Peyer's patch (tissue), 4 donors: ENCODE measurements around the gene DEAF1. TPM values are rescaled to one million over a fixed set of nuclear protein-coding genes. Genes with fewer than 3 reads are reported as not detected.
A peak's percentile ranks its signal among the peaks of the same experiment; 100 is the strongest.

Experiments used
- DNase-seq, 3 donors: peaks; one replicate each; pipeline ENCODE4 v3.0.0-alpha.2; 2017 to 2019
- H3K27ac ChIP-seq, 4 donors: fragments of 200-600 bp; sonication (generic); one replicate each; pipeline ENCODE4 v1.5.1; 2016 to 2019
- H3K27me3 ChIP-seq, 2 donors: fragments of 200-600 bp; sonication (generic); one replicate each; pipeline ENCODE4 v1.5.1; 2019
- H3K36me3 ChIP-seq, 3 donors: fragments of 200-600 bp; sonication (generic); one replicate each; pipeline ENCODE4 v1.5.1; 2016 to 2019
- H3K4me1 ChIP-seq, 4 donors: fragments of 200-600 bp; sonication (generic); one replicate each; pipeline ENCODE4 v1.5.1; 2016 to 2019
- H3K4me3 ChIP-seq, 4 donors: fragments of 200-600 bp; sonication (generic); 1 replicate in 3 of 4; 2 replicates in 1 of 4; pipeline ENCODE4 v1.5.1; 2016 to 2019; ENCODE audit warnings: mild to moderate bottlenecking in 1 of 4
- H3K9me3 ChIP-seq, 4 donors: fragments of 200-600 bp; sonication (generic); one replicate each; pipeline ENCODE4 v1.5.1; 2016 to 2019; ENCODE audit warnings: mild to moderate bottlenecking in 1 of 4
- POLR2A ChIP-seq, 2 donors: fragments of 450-650 bp; IDR thresholded peaks; one replicate each; pipeline ENCODE4 v1.5.1; 2017; ENCODE audit warnings: antibody characterized with exemption in 2 of 2, mild to moderate bottlenecking in 2 of 2, moderate library complexity in 2 of 2
- total RNA-seq, 4 donors: library from RNA; depleted of rRNA; stranded (reverse); fragments of >200 nt; gene quantifications; one replicate each; pipeline ENCODE4 v1.1.0, GENCODE V29; 2016
- TF ChIP-seq, protein P1 (sequence below), 6 experiments: fragments of 450-650 bp in 4 of 6; fragments of 200-600 bp in 2 of 6; sonication (generic) in 1 of 6; IDR thresholded peaks; one replicate each; pipeline ENCODE4 v1.5.1; 2017 to 2019; ENCODE audit warnings: antibody characterized with exemption in 6 of 6, mild to moderate bottlenecking in 3 of 6, moderate library complexity in 1 of 6

The DEAF1 gene
- total RNA-seq, 4 donors from 2014 or later: 14.9 to 56.2 (median 47.0) TPM

DNA sequence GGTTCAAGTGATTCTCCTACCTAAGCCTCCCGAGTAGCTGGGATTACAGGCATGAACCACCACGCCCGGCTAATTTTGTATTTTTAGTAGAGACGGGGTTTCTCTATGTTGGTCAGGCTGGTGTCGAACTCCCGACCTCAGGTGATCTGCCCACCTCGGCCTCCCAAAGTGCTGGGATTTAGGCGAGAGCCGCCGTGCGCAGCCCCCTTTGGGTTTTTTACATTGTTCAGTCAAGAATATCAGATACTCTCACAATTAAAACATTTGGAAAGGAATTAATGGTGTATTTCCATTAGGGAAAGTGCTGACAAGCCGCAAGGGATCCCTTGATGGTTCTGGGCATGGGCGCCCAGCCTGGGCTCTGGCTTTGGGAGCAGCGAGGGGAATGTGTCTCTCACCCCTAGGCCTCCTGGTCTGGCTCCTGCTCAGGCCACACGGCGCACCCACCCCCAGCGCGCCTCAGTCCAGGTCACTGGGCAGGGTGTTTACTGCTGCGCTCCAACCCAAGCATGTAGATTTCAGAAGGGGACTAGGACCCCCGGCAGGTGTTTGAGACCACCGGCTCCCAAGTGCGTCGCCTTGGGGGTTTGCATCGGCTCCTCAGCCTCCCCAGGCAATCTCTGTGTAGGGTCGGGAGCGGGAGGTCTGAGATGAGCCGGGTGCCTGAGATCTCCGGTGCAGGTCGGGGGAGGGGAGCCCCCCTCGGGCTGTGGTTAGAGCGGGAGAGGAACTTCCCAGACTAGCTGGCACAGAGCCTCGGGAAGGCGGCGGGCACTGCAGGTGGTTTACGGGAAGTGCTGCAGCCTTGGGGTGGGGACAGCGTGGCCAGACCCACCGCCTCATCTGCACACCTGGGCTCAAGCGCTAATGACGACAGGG is 78.5 kb downstream of the DEAF1 start:
- DNase-seq: peak in 1 of 3 donors; percentile 56
- Histone ChIP-seq H3K27ac (peak overlapping the region; percentile 94 to 96 (median 95)), H3K36me3 (peaks cover 0 to 45% (median 0%) of the 10 kb centered on the region in 3 donors), H3K4me1 (peaks cover 10 to 52% (median 23%) of the 10 kb centered on the region in 4 donors), H3K27me3 (no peaks in the 10 kb centered on the region), H3K9me3 (no peaks in the 10 kb centered on the region), H3K4me3 (peak overlapping the region; percentile 67 to 79 (median 68))
- no peak for TF ChIP-seq POLR2A (IDR thresholded peaks at IDR 0.05)
- TF ChIP-seq, protein P1, sequence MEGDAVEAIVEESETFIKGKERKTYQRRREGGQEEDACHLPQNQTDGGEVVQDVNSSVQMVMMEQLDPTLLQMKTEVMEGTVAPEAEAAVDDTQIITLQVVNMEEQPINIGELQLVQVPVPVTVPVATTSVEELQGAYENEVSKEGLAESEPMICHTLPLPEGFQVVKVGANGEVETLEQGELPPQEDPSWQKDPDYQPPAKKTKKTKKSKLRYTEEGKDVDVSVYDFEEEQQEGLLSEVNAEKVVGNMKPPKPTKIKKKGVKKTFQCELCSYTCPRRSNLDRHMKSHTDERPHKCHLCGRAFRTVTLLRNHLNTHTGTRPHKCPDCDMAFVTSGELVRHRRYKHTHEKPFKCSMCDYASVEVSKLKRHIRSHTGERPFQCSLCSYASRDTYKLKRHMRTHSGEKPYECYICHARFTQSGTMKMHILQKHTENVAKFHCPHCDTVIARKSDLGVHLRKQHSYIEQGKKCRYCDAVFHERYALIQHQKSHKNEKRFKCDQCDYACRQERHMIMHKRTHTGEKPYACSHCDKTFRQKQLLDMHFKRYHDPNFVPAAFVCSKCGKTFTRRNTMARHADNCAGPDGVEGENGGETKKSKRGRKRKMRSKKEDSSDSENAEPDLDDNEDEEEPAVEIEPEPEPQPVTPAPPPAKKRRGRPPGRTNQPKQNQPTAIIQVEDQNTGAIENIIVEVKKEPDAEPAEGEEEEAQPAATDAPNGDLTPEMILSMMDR (IDR thresholded peaks at IDR 0.05): no peak

DNA sequence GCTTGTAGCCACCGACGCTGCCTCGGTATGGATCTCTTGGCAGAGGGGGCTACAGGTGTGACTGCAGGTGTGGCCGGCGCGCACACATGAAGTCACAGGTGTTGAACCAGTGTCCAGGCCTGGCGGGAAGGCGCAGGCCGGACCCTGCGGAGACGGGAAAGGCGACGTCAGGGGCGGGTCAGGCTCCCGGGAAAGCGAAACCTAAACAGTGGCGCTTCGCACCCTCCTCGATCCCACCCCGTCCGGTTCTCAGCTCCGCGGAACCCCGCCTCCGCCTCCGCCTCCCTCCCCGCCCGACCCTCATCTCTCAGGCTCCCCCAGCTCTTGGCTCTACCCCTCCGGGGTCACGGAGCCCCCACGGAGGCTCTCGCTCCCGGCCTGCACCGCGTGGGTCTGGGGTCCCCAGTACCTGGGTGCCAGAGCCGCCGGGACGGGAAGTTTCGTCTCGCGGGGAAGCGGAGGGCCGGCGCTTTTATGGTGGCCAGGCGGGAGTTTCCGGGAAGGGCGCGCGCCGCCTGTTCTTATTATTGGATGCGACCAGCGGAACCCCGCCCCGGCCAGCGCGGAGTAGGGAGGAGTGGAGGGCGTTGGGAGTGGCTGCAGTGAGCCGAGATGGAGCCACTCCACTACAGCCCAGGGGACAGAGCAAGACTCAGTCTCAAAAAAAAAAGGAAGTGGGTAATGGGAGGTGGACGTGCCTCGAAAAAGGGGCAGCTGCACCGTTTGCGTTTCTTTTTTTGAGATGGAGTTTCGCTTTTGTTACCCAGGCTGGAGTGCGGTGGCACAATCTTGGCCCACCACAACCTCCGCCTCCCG is 79.3 kb downstream of the DEAF1 start, which contains the start of gene IRF7:
IRF7 (minus strand) TSS at position 447 of the 816 bp plus-strand sequence. CDS start 586 bp downstream, outside the sequence.
- Histone ChIP-seq H3K4me1 (peaks cover 10 to 55% (median 23%) of the 10 kb centered on the region in 4 donors), H3K4me3 (peak within 1 kb of the TSS; percentile 67 to 79 (median 68)), H3K27me3 (no peaks in the 10 kb centered on the region), H3K27ac (peak within 1 kb of the TSS; percentile 94 to 96 (median 95)), H3K36me3 (peaks cover 0 to 48% (median 3%) of the 10 kb centered on the region in 3 donors), H3K9me3 (no peaks in the 10 kb centered on the region)
- DNase-seq: peak; percentile 97 to 99 (median 98)
- TF ChIP-seq POLR2A (IDR thresholded peaks at IDR 0.05): peak; percentile 78 to 94
- TF ChIP-seq, protein P1 (IDR thresholded peaks at IDR 0.05): peak in 1 of 6 experiments; percentile 2

DNA sequence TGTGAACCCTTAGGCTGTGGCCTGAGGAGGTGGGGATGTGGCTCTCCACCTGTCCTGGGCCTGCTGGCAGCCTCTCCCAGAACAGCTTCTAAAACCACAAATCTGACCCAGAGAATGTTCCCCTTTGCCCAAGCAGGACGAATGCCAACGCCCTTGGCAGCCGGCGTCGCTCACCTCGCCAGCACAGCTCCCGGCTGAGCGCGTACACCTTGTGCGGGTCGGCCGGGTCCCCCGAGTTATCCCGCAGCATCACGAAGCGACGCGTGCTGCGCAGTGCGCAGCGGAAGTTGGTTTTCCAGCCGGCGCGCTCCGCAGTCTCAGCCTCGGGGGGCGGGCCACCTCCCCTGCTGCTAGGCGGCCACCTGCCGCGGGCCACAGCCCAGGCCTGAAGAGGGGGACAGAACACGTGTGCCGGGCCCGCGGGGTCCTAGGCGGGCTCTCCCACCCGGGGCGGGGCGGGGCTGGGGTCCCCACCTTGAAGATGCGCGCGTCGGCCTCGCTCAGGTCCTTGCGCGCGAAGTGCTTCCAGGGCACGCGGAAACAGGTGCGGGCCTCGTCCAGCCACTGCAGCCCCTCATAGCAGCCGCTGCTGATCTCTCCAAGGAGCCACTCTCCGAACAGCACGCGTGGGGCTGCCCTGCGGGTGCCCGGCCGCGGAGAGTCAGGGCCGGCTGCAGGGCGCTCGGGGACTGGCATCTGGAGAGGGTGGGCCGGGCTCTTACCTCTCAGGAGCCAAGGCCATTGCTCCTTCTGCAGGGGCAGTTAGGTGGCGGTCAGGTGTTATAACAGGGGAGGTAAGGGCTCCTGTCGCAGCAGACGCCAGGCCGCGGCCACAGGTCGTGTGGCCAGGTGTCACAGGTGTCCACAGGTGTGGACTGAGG is 80.2 kb downstream of the DEAF1 start:
- H3K4me1 ChIP-seq: peaks cover 10 to 53% (median 23%) of the 10 kb centered on the region in 4 donors
- H3K4me3 ChIP-seq: peak overlapping the region; percentile 67 to 79 (median 68)
- H3K27ac ChIP-seq: peak overlapping the region; percentile 94 to 96 (median 95)
- peaks cover 0 to 53% (median 3%) of the 10 kb centered on the region in 3 donors for H3K36me3 ChIP-seq
- H3K27me3 ChIP-seq: no peaks in the 10 kb centered on the region
- DNase-seq: peak in 1 of 3 donors; percentile 64
- no peaks in the 10 kb centered on the region for H3K9me3 ChIP-seq
- TF ChIP-seq, protein P1 (IDR thresholded peaks at IDR 0.05): no peak

DNA sequence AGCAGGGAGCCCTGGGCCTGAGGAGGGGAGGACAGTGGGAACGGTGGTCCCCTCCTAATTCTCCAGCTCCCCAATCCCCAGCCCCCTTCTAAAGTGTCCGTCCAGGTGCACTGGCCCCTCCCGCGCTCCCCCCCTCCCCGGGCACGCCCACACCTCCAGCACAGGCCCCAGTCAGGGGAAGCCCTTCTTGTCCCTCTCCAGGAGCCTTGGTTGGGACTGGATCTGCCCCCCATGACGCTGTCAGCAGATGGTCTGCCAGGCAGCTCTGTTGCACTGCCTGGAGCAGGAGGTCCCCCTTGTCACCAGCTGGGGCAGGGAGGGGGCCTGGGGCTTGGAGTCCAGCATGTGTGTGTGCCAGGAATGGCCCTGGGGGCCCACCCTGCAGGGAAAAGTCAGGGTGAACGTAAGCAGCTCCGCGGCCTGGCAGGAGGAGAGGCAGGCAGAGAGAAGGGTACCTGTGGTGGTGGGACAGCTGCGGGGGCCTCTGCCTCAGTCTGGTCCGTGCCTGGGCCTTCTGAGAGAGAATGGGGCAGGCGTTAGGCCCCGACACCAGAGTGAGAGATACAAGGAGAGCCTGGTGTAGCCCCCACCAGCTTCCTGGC is 80.9 kb downstream of the DEAF1 start:
- no peaks in the 10 kb centered on the region for H3K9me3 ChIP-seq
- peak overlapping the region in 3 of 4 donors; percentile 15 to 79 (median 67) for H3K4me3 ChIP-seq
- peak overlapping the region; percentile 94 to 96 (median 95) for H3K27ac ChIP-seq
- no peak for DNase-seq
- no peaks in the 10 kb centered on the region for H3K27me3 ChIP-seq
- H3K4me1 ChIP-seq: peaks cover 10 to 53% (median 23%) of the 10 kb centered on the region in 4 donors
- TF ChIP-seq, protein P1 (IDR thresholded peaks at IDR 0.05): no peak
- TF ChIP-seq POLR2A (IDR thresholded peaks at IDR 0.05): no peak
- peaks cover 0 to 53% (median 3%) of the 10 kb centered on the region in 3 donors for H3K36me3 ChIP-seq
